Mesenchymal stem cell (in vitro differentiated cells and primary cell): ENCODE results near the gene RXRB.

Experiments
- DNase-seq: peaks from one replicate; pipeline ENCODE4 v3.0.0-alpha.2; 2013
- H2AFZ ChIP-seq: one replicate; pipeline ENCODE4 v1.6.1; 2013; ENCODE audit warnings: low read depth, mild to moderate bottlenecking, control low read depth, inconsistent platforms, low read length, moderate library complexity
- H2AK5ac ChIP-seq: 2 replicates; pipeline ENCODE4 v1.6.1; 2013; ENCODE audit warnings: low read length, moderate library complexity, mild to moderate bottlenecking, inconsistent platforms; ENCODE audit not compliant: severe bottlenecking
- H2BK120ac ChIP-seq: one replicate; pipeline ENCODE4 v1.6.1; 2013; ENCODE audit warnings: low read depth, mild to moderate bottlenecking, inconsistent platforms, low read length, moderate library complexity
- H2BK12ac ChIP-seq, 2 experiments: one replicate each; pipeline ENCODE4 v1.6.1; 2013; ENCODE audit warnings: inconsistent platforms in 2 of 2, low read length in 2 of 2, mild to moderate bottlenecking in 2 of 2, moderate library complexity in 2 of 2, control low read depth in 1 of 2
- H2BK15ac ChIP-seq: one replicate; pipeline ENCODE4 v1.6.1; 2013; ENCODE audit warnings: mild to moderate bottlenecking, low read depth, inconsistent platforms; ENCODE audit not compliant: poor library complexity, severe bottlenecking
- H2BK5ac ChIP-seq: 2 replicates; pipeline ENCODE4 v1.6.1; 2013; ENCODE audit warnings: low read depth, mild to moderate bottlenecking, low read length, control low read depth, inconsistent platforms; ENCODE audit not compliant: poor library complexity, severe bottlenecking
- H3K14ac ChIP-seq, 2 experiments: one replicate each; pipeline ENCODE4 v1.6.1; 2013; ENCODE audit warnings: inconsistent platforms in 2 of 2, low read length in 2 of 2, control low read depth in 1 of 2, mild to moderate bottlenecking in 1 of 2, moderate library complexity in 1 of 2
- H3K18ac ChIP-seq, 2 experiments: one replicate each; pipeline ENCODE4 v1.6.1; 2013; ENCODE audit warnings: inconsistent platforms in 2 of 2, low read length in 2 of 2, control low read depth in 1 of 2, low read depth in 1 of 2, mild to moderate bottlenecking in 1 of 2
- H3K23ac ChIP-seq, 2 experiments: one replicate each; pipeline ENCODE4 v1.6.1; 2013; ENCODE audit warnings: inconsistent platforms in 2 of 2, low read length in 2 of 2, mild to moderate bottlenecking in 2 of 2, moderate library complexity in 2 of 2, control low read depth in 1 of 2
- H3K27ac ChIP-seq: 2 replicates; pipeline ENCODE4 v1.5.1; 2013; ENCODE audit warnings: mild to moderate bottlenecking, moderate library complexity, low read length, control low read depth, inconsistent platforms; ENCODE audit not compliant: poor library complexity, severe bottlenecking
- H3K27me3 ChIP-seq, 2 experiments: 2 replicates each; pipeline versions ENCODE4 v1.6.1 to v1.7.0; 2013; ENCODE audit warnings: low read length in 2 of 2, mild to moderate bottlenecking in 2 of 2, moderate library complexity in 2 of 2, control low read depth in 1 of 2, inconsistent platforms in 1 of 2; ENCODE audit not compliant: control insufficient read depth in 1 of 2, insufficient read depth in 1 of 2
- H3K36me3 ChIP-seq, 2 experiments: 2 replicates each; pipeline versions ENCODE4 v1.6.1 to v1.7.0; 2013; ENCODE audit warnings: low read length in 2 of 2, control low read depth in 1 of 2, inconsistent platforms in 1 of 2, low read depth in 1 of 2, mild to moderate bottlenecking in 1 of 2; ENCODE audit not compliant: insufficient read depth in 2 of 2, control insufficient read depth in 1 of 2
- H3K4ac ChIP-seq, 2 experiments: one replicate each; pipeline ENCODE4 v1.6.1; 2013; ENCODE audit warnings: inconsistent platforms in 2 of 2, low read length in 2 of 2, mild to moderate bottlenecking in 2 of 2, moderate library complexity in 2 of 2, control low read depth in 1 of 2, low read depth in 1 of 2
- H3K4me1 ChIP-seq: 2 replicates; pipeline ENCODE4 v1.6.1; 2013; ENCODE audit warnings: low read depth, low read length, control low read depth; ENCODE audit not compliant: control insufficient read depth, insufficient read depth
- H3K4me2 ChIP-seq: 2 replicates; pipeline ENCODE4 v1.6.1; 2013; ENCODE audit warnings: low read length, mild to moderate bottlenecking, inconsistent platforms; ENCODE audit not compliant: poor library complexity, severe bottlenecking
- H3K4me3 ChIP-seq, 2 experiments: 2 replicates each; pipeline versions ENCODE4 v1.5.1 to v1.7.0; 2013; ENCODE audit warnings: low read length in 2 of 2, mild to moderate bottlenecking in 2 of 2, control low read depth in 1 of 2, low read depth in 1 of 2; ENCODE audit not compliant: insufficient read depth in 1 of 2
- H3K79me1 ChIP-seq: replicated peaks from 2 replicates; pipeline ENCODE4 v1.6.1; 2013; ENCODE audit warnings: mild to moderate bottlenecking, control low read depth, low read length, inconsistent platforms; ENCODE audit not compliant: poor library complexity, severe bottlenecking
- H3K9ac ChIP-seq: 2 replicates; pipeline ENCODE4 v1.7.0; 2013; ENCODE audit warnings: mild to moderate bottlenecking, low read length, moderate library complexity
- H3K9me3 ChIP-seq: 2 replicates; pipeline ENCODE4 v1.7.0; 2013; ENCODE audit warnings: mild to moderate bottlenecking, low read length; ENCODE audit not compliant: control insufficient read depth
- H4K8ac ChIP-seq: one replicate; pipeline ENCODE4 v1.6.1; 2013; ENCODE audit warnings: inconsistent platforms, mild to moderate bottlenecking, low read length, moderate library complexity
- H4K91ac ChIP-seq: one replicate; pipeline ENCODE4 v1.6.1; 2013; ENCODE audit warnings: mild to moderate bottlenecking, low read length, inconsistent platforms
- WGBS: methylation state at CpG from one replicate; pipeline ENCODE4 v1.1.7; 2013; ENCODE audit warnings: mixed read lengths; 5-methylcytosine and 5-hydroxymethylcytosine counted together

RXRB gene

GRCh38 chr6:33171016-33171879 is 29.2 kb downstream of the RXRB start:
- no peak overlapping the region for H2AK5ac ChIP-seq
- no peak overlapping the region for H3K4me3 ChIP-seq
- H3K9me3 ChIP-seq = no peaks in the 10 kb centered on the region
- H3K4me1 ChIP-seq = no peaks in the 10 kb centered on the region
- no peak overlapping the region for H2BK120ac ChIP-seq
- WGBS = 89% methylated on average over 10 of the region's 11 CpGs
- no peak overlapping the region for H2BK15ac ChIP-seq
- no peak overlapping the region for H3K23ac ChIP-seq
- H3K36me3 ChIP-seq = no peaks in the 10 kb centered on the region
- no peak overlapping the region for H3K4ac ChIP-seq
- H3K9ac ChIP-seq = no peak overlapping the region
- no peak overlapping the region for H4K8ac ChIP-seq
- H3K27ac ChIP-seq = no peak overlapping the region
- H2BK5ac ChIP-seq = no peak overlapping the region
- H3K18ac ChIP-seq = no peak overlapping the region
- H2AFZ ChIP-seq = no peak overlapping the region
- H3K14ac ChIP-seq = no peak overlapping the region
- H3K4me2 ChIP-seq = no peak overlapping the region
- H3K27me3 ChIP-seq = peaks cover 26 to 30% of the 10 kb centered on the region in 2 experiments
- H3K79me1 ChIP-seq = no peaks in the 10 kb centered on the region
- no peak overlapping the region for H2BK12ac ChIP-seq
- H4K91ac ChIP-seq = no peak overlapping the region
- no peak for DNase-seq

GRCh38 chr6:33170176-33171015 is 30.1 kb downstream of the RXRB start:
- no peak overlapping the region for H3K18ac ChIP-seq
- no peak for DNase-seq
- H3K27ac ChIP-seq = no peak overlapping the region
- no peak overlapping the region for H3K4me2 ChIP-seq
- H3K4me1 ChIP-seq = no peaks in the 10 kb centered on the region
- peaks cover 24 to 28% of the 10 kb centered on the region in 2 experiments for H3K27me3 ChIP-seq
- H3K4ac ChIP-seq = no peak overlapping the region
- H3K36me3 ChIP-seq = no peaks in the 10 kb centered on the region
- no peaks in the 10 kb centered on the region for H3K9me3 ChIP-seq
- H4K8ac ChIP-seq = no peak overlapping the region
- no peaks in the 10 kb centered on the region for H3K79me1 ChIP-seq
- no peak overlapping the region for H2BK15ac ChIP-seq
- H3K4me3 ChIP-seq = no peak overlapping the region
- H2AK5ac ChIP-seq = no peak overlapping the region
- no peak overlapping the region for H2BK5ac ChIP-seq
- WGBS = 87% methylated on average over 9 of the region's 9 CpGs
- no peak overlapping the region for H2BK120ac ChIP-seq
- no peak overlapping the region for H3K9ac ChIP-seq
- H3K23ac ChIP-seq = no peak overlapping the region
- no peak overlapping the region for H4K91ac ChIP-seq
- H3K14ac ChIP-seq = no peak overlapping the region
- H2AFZ ChIP-seq = no peak overlapping the region
- no peak overlapping the region for H2BK12ac ChIP-seq

GRCh38 chr6:33169291-33170175 is 30.9 kb downstream of the RXRB start:
- 87% methylated on average over 10 of the region's 10 CpGs for WGBS
- H3K23ac ChIP-seq = no peak overlapping the region

More at GRCh38 chr6:33169291-33170175, 30.9 kb downstream of the RXRB start:
- Histone ChIP-seq H3K27me3 (peaks cover 22 to 27% of the 10 kb centered on the region in 2 experiments), H2BK12ac (no peak overlapping the region), H2AK5ac (no peak overlapping the region), H2AFZ (no peak overlapping the region), H2BK15ac (no peak overlapping the region), H3K79me1 (no peaks in the 10 kb centered on the region), H2BK120ac (no peak overlapping the region), H3K9ac (no peak overlapping the region), H4K8ac (no peak overlapping the region), H3K18ac (no peak overlapping the region), H3K4ac (no peak overlapping the region), H3K4me2 (no peak overlapping the region), H3K14ac (no peak overlapping the region), H3K4me3 (no peak overlapping the region), H2BK5ac (no peak overlapping the region), H3K27ac (no peak overlapping the region), H3K9me3 (no peaks in the 10 kb centered on the region), H3K36me3 (no peaks in the 10 kb centered on the region), H3K4me1 (no peaks in the 10 kb centered on the region), H4K91ac (no peak overlapping the region)
- DNase-seq = no peak
